CMK (cell line): ENCODE measurements around the gene INVS.
"Not testable (repeated sequence)": the region's sequence is repeated elsewhere in the genome, so short reads cannot be mapped to it uniquely, and the experiment has no call there.

Experiments
- DNase-seq: peaks from one replicate; pipeline ENCODE4 v3.0.0-alpha.2; 2010; ENCODE audit warnings: low read depth

The INVS gene

GRCh38 chr9:100120286-100120685, 21.2 kb downstream of the INVS start:
- no peak for DNase-seq

- DNase-seq: no peak
Measured at GRCh38 chr9:100125236-100125635, 26.2 kb downstream of the INVS start.

- no peak for DNase-seq
Measured at GRCh38 chr9:100125910-100126309, 26.9 kb downstream of the INVS start.

- DNase-seq: no peak
Measured at GRCh38 chr9:100126423-100126822, 27.4 kb downstream of the INVS start.

- no peak for DNase-seq
Measured at GRCh38 chr9:100129772-100130171, 30.7 kb downstream of the INVS start.

GRCh38 chr9:100131216-100131615, 32.2 kb downstream of the INVS start:
- DNase-seq: no peak

GRCh38 chr9:100131875-100132430, 32.9 kb downstream of the INVS start:
- DNase-seq: no peak

- DNase-seq: no peak
Measured at GRCh38 chr9:100134731-100135130, 35.7 kb downstream of the INVS start.

GRCh38 chr9:100136799-100137198, 37.8 kb downstream of the INVS start:
- not testable (repeated sequence) for DNase-seq

- DNase-seq: not testable (repeated sequence)
Measured at GRCh38 chr9:100140303-100140702, 41.3 kb downstream of the INVS start.

- DNase-seq: not testable (repeated sequence)
Measured at GRCh38 chr9:100141862-100142261, 42.8 kb downstream of the INVS start.

GRCh38 chr9:100145167-100145934, 46.3 kb downstream of the INVS start:
- DNase-seq: peak; percentile 2

- not testable (repeated sequence) for DNase-seq
Measured at GRCh38 chr9:100145976-100146375, 46.9 kb downstream of the INVS start.

GRCh38 chr9:100150214-100150613, 51.2 kb downstream of the INVS start:
- DNase-seq: no peak

- no peak for DNase-seq
Measured at GRCh38 chr9:100160021-100160420, 61.0 kb downstream of the INVS start.

- DNase-seq: no peak
Measured at GRCh38 chr9:100167176-100167575, 68.1 kb downstream of the INVS start.

- no peak for DNase-seq
Measured at GRCh38 chr9:100167915-100168654, 69.0 kb downstream of the INVS start.

GRCh38 chr9:100170085-100170484, 71.0 kb downstream of the INVS start:
- no peak for DNase-seq

- no peak for DNase-seq
Measured at GRCh38 chr9:100170556-100170955, 71.5 kb downstream of the INVS start.

- no peak for DNase-seq
Measured at GRCh38 chr9:100186356-100186755, 87.3 kb downstream of the INVS start.

GRCh38 chr9:100190339-100190738, 91.3 kb downstream of the INVS start:
- DNase-seq: no peak

- DNase-seq: no peak
Measured at GRCh38 chr9:100191264-100191663, 92.2 kb downstream of the INVS start.

GRCh38 chr9:100193078-100193477, 94.0 kb downstream of the INVS start:
- DNase-seq: no peak
